ENCODE results near the gene PLCH1. TPM values are rescaled to one million over a fixed set of nuclear protein-coding genes. Genes with fewer than 3 reads are reported as not detected.

PLCH1 gene
- total and polyA plus RNA-seq, 2 experiments from 2014 or later: 2.6 to 5.8 TPM

DNA sequence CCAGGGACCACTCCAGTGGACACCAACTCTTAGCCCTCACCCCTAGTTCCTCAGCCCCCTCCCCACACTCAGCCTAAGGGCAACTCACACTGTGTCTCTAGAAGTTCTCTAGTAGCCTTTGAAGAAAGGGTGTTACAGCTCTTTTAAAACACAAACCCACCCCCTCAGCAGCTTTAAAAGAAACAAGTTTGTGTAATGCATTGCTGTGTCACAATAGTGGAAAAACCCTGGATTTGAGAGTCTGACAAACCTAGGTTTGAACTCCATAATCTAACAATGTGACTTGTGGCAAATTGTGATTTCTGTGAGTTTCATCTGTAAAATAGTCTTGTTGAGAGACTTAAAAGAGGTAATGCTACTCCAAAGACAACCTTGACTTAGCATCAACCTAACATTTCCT lies 54.0 kb downstream of the PLCH1 start:
- H3K9me3 ChIP-seq (ENCODE audit: low read depth): no peaks in the 10 kb centered on the region
- H2AFZ ChIP-seq: no peak overlapping the region
- TF ChIP-seq, protein P1, sequence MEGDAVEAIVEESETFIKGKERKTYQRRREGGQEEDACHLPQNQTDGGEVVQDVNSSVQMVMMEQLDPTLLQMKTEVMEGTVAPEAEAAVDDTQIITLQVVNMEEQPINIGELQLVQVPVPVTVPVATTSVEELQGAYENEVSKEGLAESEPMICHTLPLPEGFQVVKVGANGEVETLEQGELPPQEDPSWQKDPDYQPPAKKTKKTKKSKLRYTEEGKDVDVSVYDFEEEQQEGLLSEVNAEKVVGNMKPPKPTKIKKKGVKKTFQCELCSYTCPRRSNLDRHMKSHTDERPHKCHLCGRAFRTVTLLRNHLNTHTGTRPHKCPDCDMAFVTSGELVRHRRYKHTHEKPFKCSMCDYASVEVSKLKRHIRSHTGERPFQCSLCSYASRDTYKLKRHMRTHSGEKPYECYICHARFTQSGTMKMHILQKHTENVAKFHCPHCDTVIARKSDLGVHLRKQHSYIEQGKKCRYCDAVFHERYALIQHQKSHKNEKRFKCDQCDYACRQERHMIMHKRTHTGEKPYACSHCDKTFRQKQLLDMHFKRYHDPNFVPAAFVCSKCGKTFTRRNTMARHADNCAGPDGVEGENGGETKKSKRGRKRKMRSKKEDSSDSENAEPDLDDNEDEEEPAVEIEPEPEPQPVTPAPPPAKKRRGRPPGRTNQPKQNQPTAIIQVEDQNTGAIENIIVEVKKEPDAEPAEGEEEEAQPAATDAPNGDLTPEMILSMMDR (IDR thresholded peaks at IDR 0.05; ENCODE audit: poor library complexity): no peak
- TF ChIP-seq EZH2phosphoT487 (IDR thresholded peaks at IDR 0.05; ENCODE audit: low read depth, severe bottlenecking, unreplicated experiment) (no peak), EZH2 (IDR thresholded peaks at IDR 0.05; ENCODE audit: borderline replicate concordance) (no peak)
- no peak overlapping the region for H3K4me2 ChIP-seq
- no peaks in the 10 kb centered on the region for H3K9me2 ChIP-seq (replicated peaks; ENCODE audit: insufficient read depth)
- no peak for DNase-seq (ENCODE audit: low spot score)
- H3K4me1 ChIP-seq (ENCODE audit: insufficient read depth): no peaks in the 10 kb centered on the region
- no peaks in the 10 kb centered on the region for H3K36me3 ChIP-seq (replicated peaks; ENCODE audit: insufficient read depth, low read depth)
- H3K27me3 ChIP-seq: no peaks in the 10 kb centered on the region
- no peaks in the 10 kb centered on the region for H4K20me1 ChIP-seq (ENCODE audit: insufficient read depth, poor library complexity, severe bottlenecking)
- no peak overlapping the region for H3K27ac ChIP-seq
- H3K79me2 ChIP-seq: no peaks in the 10 kb centered on the region
- H3K4me3 ChIP-seq: no peak overlapping the region

DNA sequence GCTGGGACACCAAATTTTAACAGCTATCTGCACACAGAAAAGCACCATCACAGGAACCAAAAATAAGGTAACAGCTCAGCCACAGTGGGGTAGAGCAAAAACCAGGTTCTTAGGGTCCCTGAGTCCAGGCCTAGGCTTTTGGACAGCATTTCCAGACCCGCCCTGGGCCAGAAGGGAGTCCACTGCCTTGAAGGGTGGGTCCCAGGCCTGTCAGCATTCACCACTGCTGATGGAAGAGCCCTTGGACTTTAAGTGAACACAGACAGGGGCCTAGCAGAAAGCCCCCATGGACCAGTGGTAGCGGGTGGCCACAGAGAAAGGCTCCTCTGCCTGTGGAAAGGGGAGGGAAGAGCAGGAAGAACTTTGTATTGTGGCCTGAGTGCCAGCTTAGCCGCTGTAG lies 56.4 kb downstream of the PLCH1 start:
- Histone ChIP-seq H3K27ac (no peak overlapping the region), H3K79me2 (no peaks in the 10 kb centered on the region), H3K27me3 (no peaks in the 10 kb centered on the region), H2AFZ (no peak overlapping the region), H3K9me3 (ENCODE audit: low read depth) (no peaks in the 10 kb centered on the region), H3K9me2 (replicated peaks; ENCODE audit: insufficient read depth) (no peaks in the 10 kb centered on the region), H3K4me3 (no peak overlapping the region), H4K20me1 (ENCODE audit: insufficient read depth, poor library complexity, severe bottlenecking) (no peaks in the 10 kb centered on the region), H3K4me2 (no peak overlapping the region), H3K36me3 (replicated peaks; ENCODE audit: insufficient read depth, low read depth) (no peaks in the 10 kb centered on the region), H3K4me1 (ENCODE audit: insufficient read depth) (no peaks in the 10 kb centered on the region)
- TF ChIP-seq EZH2phosphoT487 (IDR thresholded peaks at IDR 0.05; ENCODE audit: low read depth, severe bottlenecking, unreplicated experiment): no peak
- DNase-seq (ENCODE audit: low spot score): no peak
- WGBS (ENCODE audit: low lambda C conversion rate, missing lambda C conversion rate): 100% methylated on average over 3 of the region's 3 CpGs

DNA sequence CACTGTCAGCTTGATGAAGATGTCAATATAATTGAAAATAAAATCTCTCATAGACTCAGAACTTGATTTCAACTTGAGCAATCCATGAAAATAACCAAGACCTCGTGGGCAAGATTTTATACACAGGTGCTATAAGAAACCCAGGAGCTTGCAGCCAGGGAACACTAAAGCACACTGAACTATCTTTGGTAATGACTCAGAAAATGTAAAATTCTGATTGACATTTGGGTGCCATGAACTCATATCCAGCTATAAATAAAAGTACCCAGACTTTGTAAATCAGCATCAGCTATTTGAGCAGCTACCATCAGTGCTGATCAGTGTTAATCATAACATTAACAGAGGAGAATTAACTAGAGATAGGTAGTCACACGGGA lies 61.5 kb downstream of the PLCH1 start:
- 70% methylated on average over 2 of the region's 2 CpGs for WGBS (ENCODE audit: low lambda C conversion rate, missing lambda C conversion rate)
- TF ChIP-seq, protein P1 (IDR thresholded peaks at IDR 0.05; ENCODE audit: poor library complexity): no peak
- no peak for TF ChIP-seq EZH2 (IDR thresholded peaks at IDR 0.05; ENCODE audit: borderline replicate concordance)
- no peak for TF ChIP-seq EZH2phosphoT487 (IDR thresholded peaks at IDR 0.05; ENCODE audit: low read depth, severe bottlenecking, unreplicated experiment)
- H3K36me3 ChIP-seq (replicated peaks; ENCODE audit: insufficient read depth, low read depth): no peaks in the 10 kb centered on the region
- H3K4me2 ChIP-seq: no peak overlapping the region
- no peak overlapping the region for H3K27ac ChIP-seq
- H3K9me3 ChIP-seq (ENCODE audit: low read depth): no peaks in the 10 kb centered on the region
- H2AFZ ChIP-seq: no peak overlapping the region
- H3K79me2 ChIP-seq: no peaks in the 10 kb centered on the region
- DNase-seq (ENCODE audit: low spot score): no peak
- no peaks in the 10 kb centered on the region for H3K9me2 ChIP-seq (replicated peaks; ENCODE audit: insufficient read depth)
- no peak overlapping the region for H3K4me3 ChIP-seq
- H4K20me1 ChIP-seq (ENCODE audit: insufficient read depth, poor library complexity, severe bottlenecking): no peaks in the 10 kb centered on the region
- H3K4me1 ChIP-seq (ENCODE audit: insufficient read depth): no peaks in the 10 kb centered on the region
- no peaks in the 10 kb centered on the region for H3K27me3 ChIP-seq

DNA sequence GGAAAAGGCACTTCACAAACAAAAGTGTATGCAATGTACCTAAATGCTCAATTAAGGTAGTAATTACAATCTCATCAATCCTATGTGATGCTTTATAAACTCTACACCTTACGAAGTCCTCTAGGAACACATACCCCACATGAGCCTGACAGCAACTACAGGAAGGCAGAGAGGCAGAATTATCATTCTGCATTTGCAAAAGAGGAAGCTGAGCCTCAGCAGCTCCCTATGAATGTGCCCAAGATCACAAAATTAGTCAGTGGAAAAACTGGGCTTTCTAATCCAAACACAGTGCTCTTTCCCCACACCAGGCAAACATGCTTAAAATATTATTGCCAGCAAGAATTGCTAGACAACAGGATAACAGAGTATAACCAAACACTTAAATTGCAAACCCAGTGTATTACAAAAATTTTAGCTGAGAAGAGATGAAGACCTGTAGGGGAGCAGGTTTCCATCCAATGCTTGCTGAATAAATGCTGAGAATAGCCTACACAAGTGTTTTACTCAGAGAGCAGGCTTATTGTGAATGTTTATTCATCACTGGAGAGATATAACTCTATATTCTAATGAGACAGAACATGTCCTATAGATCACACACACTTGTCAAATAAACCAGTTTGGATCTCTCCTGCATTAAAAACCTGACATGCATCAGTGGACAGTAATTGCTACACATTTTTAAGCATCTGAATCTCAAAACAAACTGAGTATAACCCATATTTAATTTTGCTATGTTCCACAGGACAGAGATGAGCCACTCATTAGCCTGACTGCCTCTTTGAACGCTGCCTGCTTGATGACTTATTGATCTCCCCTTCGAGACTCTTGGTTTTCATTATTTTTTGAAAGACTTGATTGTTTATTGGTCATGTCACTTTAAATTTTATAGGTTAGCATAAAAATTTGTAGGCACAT lies 62.2 kb downstream of the PLCH1 start:
- TF ChIP-seq, protein P1 (IDR thresholded peaks at IDR 0.05; ENCODE audit: poor library complexity): no peak
- no peak for TF ChIP-seq EZH2 (IDR thresholded peaks at IDR 0.05; ENCODE audit: borderline replicate concordance)
- no peak for TF ChIP-seq EZH2phosphoT487 (IDR thresholded peaks at IDR 0.05; ENCODE audit: low read depth, severe bottlenecking, unreplicated experiment)
- Histone ChIP-seq H3K9me2 (replicated peaks; ENCODE audit: insufficient read depth) (no peaks in the 10 kb centered on the region), H3K4me3 (no peak overlapping the region), H3K36me3 (replicated peaks; ENCODE audit: insufficient read depth, low read depth) (no peaks in the 10 kb centered on the region), H2AFZ (no peak overlapping the region), H3K27me3 (no peaks in the 10 kb centered on the region), H3K79me2 (no peaks in the 10 kb centered on the region), H4K20me1 (ENCODE audit: insufficient read depth, poor library complexity, severe bottlenecking) (no peaks in the 10 kb centered on the region), H3K27ac (no peak overlapping the region), H3K9me3 (ENCODE audit: low read depth) (no peaks in the 10 kb centered on the region), H3K4me2 (no peak overlapping the region), H3K4me1 (ENCODE audit: insufficient read depth) (no peaks in the 10 kb centered on the region)
- no peak for DNase-seq (ENCODE audit: low spot score)
- WGBS (ENCODE audit: low lambda C conversion rate, missing lambda C conversion rate): 83% methylated on average over 3 of the region's 3 CpGs

Measured in hepatocyte (in vitro differentiated cells).